ENCODE results near the gene TRIM6.

TRIM6 gene

GRCh38 chr11:5605849-5606248 is 9.4 kb downstream of the TRIM6 start:
- DNase-seq (ENCODE audit: low read depth) = peak; percentile 87
- no peak overlapping the region for H3K4me3 ChIP-seq (ENCODE audit: low read length)
- no peak for TF ChIP-seq CTCF (conservative IDR thresholded peaks at IDR 0.05; ENCODE audit: low read length)

GRCh38 chr11:5608808-5609207 is 12.4 kb downstream of the TRIM6 start:
- TF ChIP-seq CTCF (conservative IDR thresholded peaks at IDR 0.05; ENCODE audit: low read length) = no peak
- DNase-seq (ENCODE audit: low read depth) = peak; percentile 25
- no peak overlapping the region for H3K4me3 ChIP-seq (ENCODE audit: low read length)

GRCh38 chr11:5610446-5610845 is 14.0 kb downstream of the TRIM6 start:
- H3K4me3 ChIP-seq (ENCODE audit: low read length) = no peak overlapping the region
- no peak for DNase-seq (ENCODE audit: low read depth)
- no peak for TF ChIP-seq CTCF (conservative IDR thresholded peaks at IDR 0.05; ENCODE audit: low read length)

GRCh38 chr11:5611627-5612026 is 15.2 kb downstream of the TRIM6 start:
- TF ChIP-seq CTCF (conservative IDR thresholded peaks at IDR 0.05; ENCODE audit: low read length) = no peak
- DNase-seq (ENCODE audit: low read depth) = no peak
- H3K4me3 ChIP-seq (ENCODE audit: low read length) = no peak overlapping the region

- no peak for TF ChIP-seq CTCF (conservative IDR thresholded peaks at IDR 0.05; ENCODE audit: low read length)
- no peak overlapping the region for H3K4me3 ChIP-seq (ENCODE audit: low read length)
- peak; percentile 74 for DNase-seq (ENCODE audit: low read depth)
These were observed 22.4 kb downstream of the TRIM6 start for GRCh38 chr11:5618807-5619206.

GRCh38 chr11:5620651-5621521 is 24.4 kb downstream of the TRIM6 start:
- H3K4me3 ChIP-seq (ENCODE audit: low read length) = peak overlapping the region; percentile 2; the same call in 1 of the 2 replicates
- no peak for TF ChIP-seq CTCF (conservative IDR thresholded peaks at IDR 0.05; ENCODE audit: low read length)
- DNase-seq (ENCODE audit: low read depth) = peak; percentile 85

GRCh38 chr11:5621580-5621979 is 25.1 kb downstream of the TRIM6 start:
- TF ChIP-seq CTCF (conservative IDR thresholded peaks at IDR 0.05; ENCODE audit: low read length) = no peak
- DNase-seq (ENCODE audit: low read depth) = no peak
- H3K4me3 ChIP-seq (ENCODE audit: low read length) = no peak overlapping the region
